ENCODE results near the gene WDR43. TPM values are rescaled to one million over a fixed set of nuclear protein-coding genes. Genes with fewer than 3 reads are reported as not detected.

The WDR43 gene
- polyA plus RNA-seq, 1 of the 3 experiments (the other 2 are of a cell fraction) = 35.1 TPM

DNA sequence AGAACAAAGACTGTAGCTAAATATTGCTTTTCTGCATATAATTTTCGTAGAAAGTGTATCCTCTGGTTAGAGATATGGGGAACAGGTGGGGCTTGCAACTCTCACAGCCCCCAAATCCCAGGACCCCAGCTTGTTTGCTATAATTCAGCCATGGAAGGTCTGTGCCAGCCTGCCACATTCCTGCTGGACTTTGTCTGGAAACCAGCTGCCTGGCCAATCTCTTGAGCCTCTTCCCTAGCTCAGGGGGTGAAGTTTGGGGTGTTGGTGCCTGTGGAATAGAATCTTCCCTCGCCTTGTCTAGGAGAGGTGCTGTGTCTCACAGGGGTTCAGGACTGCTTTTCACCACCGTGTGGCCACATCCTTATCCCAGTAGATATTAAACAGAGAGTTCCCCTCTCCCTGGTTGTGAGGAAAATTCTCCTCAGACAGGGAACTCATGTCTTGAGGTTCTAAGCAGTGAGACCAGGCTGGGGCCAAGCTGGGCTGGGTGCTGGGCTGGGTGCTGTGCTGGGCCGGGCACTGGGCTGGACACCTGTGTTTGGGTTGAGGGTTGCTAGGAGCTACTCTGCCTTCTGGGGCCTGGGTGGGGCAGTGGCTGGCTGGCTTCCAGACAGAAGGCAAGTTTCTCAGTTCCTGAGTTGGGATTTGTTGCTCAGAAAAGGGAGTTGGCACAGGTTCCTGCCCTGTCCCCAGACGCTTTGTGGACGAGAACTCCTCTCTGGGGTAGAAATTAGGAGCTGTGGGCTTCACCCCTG is 98.9 kb downstream of the WDR43 start:
- no peak overlapping the region for H3K4me2 ChIP-seq
- TF ChIP-seq ELF1 (IDR thresholded peaks at IDR 0.05) = no peak
- no peak for TF ChIP-seq TAF1 (IDR thresholded peaks at IDR 0.05; ENCODE audit: borderline replicate concordance, low read depth, low read length)
- no peak for TF ChIP-seq RXRA (IDR thresholded peaks at IDR 0.05; ENCODE audit: borderline replicate concordance, low read depth)
- no peak for TF ChIP-seq GABPA (IDR thresholded peaks at IDR 0.05; ENCODE audit: low read depth)
- no peak for TF ChIP-seq TCF12 (IDR thresholded peaks at IDR 0.05)
- TF ChIP-seq SMC3 (IDR thresholded peaks at IDR 0.05; ENCODE audit: low read depth, low read length) = no peak
- TF ChIP-seq JUND (IDR thresholded peaks at IDR 0.05) = no peak
- TF ChIP-seq EP300 (IDR thresholded peaks at IDR 0.05; ENCODE audit: borderline replicate concordance in 1 of 2, low read depth in 1 of 2, low read length in 1 of 2) = no peak
- TF ChIP-seq NRF1 (IDR thresholded peaks at IDR 0.05; ENCODE audit: low read depth, low read length) = no peak
- TF ChIP-seq, protein P1, sequence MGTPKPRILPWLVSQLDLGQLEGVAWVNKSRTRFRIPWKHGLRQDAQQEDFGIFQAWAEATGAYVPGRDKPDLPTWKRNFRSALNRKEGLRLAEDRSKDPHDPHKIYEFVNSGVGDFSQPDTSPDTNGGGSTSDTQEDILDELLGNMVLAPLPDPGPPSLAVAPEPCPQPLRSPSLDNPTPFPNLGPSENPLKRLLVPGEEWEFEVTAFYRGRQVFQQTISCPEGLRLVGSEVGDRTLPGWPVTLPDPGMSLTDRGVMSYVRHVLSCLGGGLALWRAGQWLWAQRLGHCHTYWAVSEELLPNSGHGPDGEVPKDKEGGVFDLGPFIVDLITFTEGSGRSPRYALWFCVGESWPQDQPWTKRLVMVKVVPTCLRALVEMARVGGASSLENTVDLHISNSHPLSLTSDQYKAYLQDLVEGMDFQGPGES (IDR thresholded peaks at IDR 0.05; ENCODE audit: low read depth, low read length) = no peak
- ChIA-PET CTCF (interaction anchor here (1.1 kb wide), 1 partner anchor 10 kb away, joined by 4 read pairs; no protein-coding TSS in a partner anchor), POLR2A (interaction anchor here (1.1 kb wide), 1 partner anchor 125 kb away, joined by 3 read pairs; no protein-coding TSS in a partner anchor)
- H3K9ac ChIP-seq = no peak overlapping the region
- no peaks in the 10 kb centered on the region for H3K36me3 ChIP-seq (replicated peaks in 1 of 2; ENCODE audit: control insufficient read depth in 1 of 2, insufficient read depth in 2 of 2, low read length in 1 of 2)
- H3K4me1 ChIP-seq (ENCODE audit: control insufficient read depth in 1 of 2, insufficient read depth in 2 of 2, low read depth in 1 of 2, low read length in 1 of 2) = peaks cover 0 to 18% of the 10 kb centered on the region in 2 experiments; a peak in 1 of 4 replicates
- no peak overlapping the region for H2AFZ ChIP-seq (ENCODE audit: low read depth)
- WGBS (ENCODE audit: low lambda C conversion rate) = 56% methylated on average over 6 of the region's 6 CpGs
- no peak overlapping the region for H3K27ac ChIP-seq (ENCODE audit: low read depth in 2 of 2, low read length in 1 of 2)
- H3K9me3 ChIP-seq = no peaks in the 10 kb centered on the region
- H3K4me3 ChIP-seq (ENCODE audit: low read depth in 2 of 2, low read length in 1 of 2) = no peak overlapping the region
- no peaks in the 10 kb centered on the region for H4K20me1 ChIP-seq (ENCODE audit: insufficient read depth)
- no peaks in the 10 kb centered on the region for H3F3A ChIP-seq (replicated peaks; ENCODE audit: insufficient read depth)
- H3K27me3 ChIP-seq (ENCODE audit: insufficient read depth) = no peaks in the 10 kb centered on the region; the same call in 1 of the 2 replicates
- H3K79me2 ChIP-seq (ENCODE audit: insufficient read depth) = no peaks in the 10 kb centered on the region
- DNase-seq = no peak
- H3K9me2 ChIP-seq = no peaks in the 10 kb centered on the region

DNA sequence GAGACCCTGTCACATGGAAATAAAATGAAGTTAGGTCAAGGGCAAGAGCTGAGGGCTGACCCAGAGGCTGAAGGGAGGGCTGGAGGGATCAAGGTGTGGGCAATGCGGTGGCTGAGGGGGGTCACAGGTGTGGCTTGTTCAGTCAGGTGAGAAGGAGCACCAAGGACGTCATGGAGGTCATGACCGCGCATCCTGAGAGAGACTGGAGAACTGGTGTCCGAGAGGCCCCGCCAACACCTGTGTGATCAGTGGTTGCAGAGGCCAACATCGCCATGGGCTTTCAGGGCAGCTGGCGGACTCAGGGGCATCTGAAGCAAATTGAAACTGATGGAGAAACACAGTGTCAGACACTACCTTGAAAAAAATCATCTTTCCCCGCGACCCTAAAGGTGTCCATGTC is 99.6 kb downstream of the WDR43 start:
- no peak overlapping the region for H3K4me2 ChIP-seq
- H3K27ac ChIP-seq (ENCODE audit: low read depth in 2 of 2, low read length in 1 of 2) = no peak overlapping the region
- no peaks in the 10 kb centered on the region for H3K36me3 ChIP-seq (replicated peaks in 1 of 2; ENCODE audit: control insufficient read depth in 1 of 2, insufficient read depth in 2 of 2, low read length in 1 of 2)
- H4K20me1 ChIP-seq (ENCODE audit: insufficient read depth) = no peaks in the 10 kb centered on the region
- no peaks in the 10 kb centered on the region for H3F3A ChIP-seq (replicated peaks; ENCODE audit: insufficient read depth)
- peaks cover 0 to 18% of the 10 kb centered on the region in 2 experiments; a peak in 1 of 4 replicates for H3K4me1 ChIP-seq (ENCODE audit: control insufficient read depth in 1 of 2, insufficient read depth in 2 of 2, low read depth in 1 of 2, low read length in 1 of 2)
- H3K4me3 ChIP-seq (ENCODE audit: low read depth in 2 of 2, low read length in 1 of 2) = no peak overlapping the region
- CTCF ChIA-PET = interaction anchor here (0.9 to 1.2 kb wide), 3 partner anchors 9 to 56 kb away, joined by 3 to 4 read pairs (median 3); no protein-coding TSS in a partner anchor
- H3K27me3 ChIP-seq (ENCODE audit: insufficient read depth) = no peaks in the 10 kb centered on the region; the same call in 1 of the 2 replicates
- POLR2A ChIA-PET = no interaction called here
- no peak for DNase-seq
- no peak for TF ChIP-seq TCF12 (IDR thresholded peaks at IDR 0.05)
- no peak for TF ChIP-seq POLR2AphosphoS5 (IDR thresholded peaks at IDR 0.05; ENCODE audit: low read depth, low read length)
- no peak for TF ChIP-seq GATA2 (CRISPR knock-in tag; IDR thresholded peaks at IDR 0.05)
- no peak for TF ChIP-seq EZH2phosphoT487 (IDR thresholded peaks at IDR 0.05; ENCODE audit: borderline replicate concordance, low read depth)
- no peak for TF ChIP-seq RXRA (IDR thresholded peaks at IDR 0.05; ENCODE audit: borderline replicate concordance, low read depth)
- no peak for TF ChIP-seq FOXJ3 (CRISPR knock-in tag; IDR thresholded peaks at IDR 0.05)
- no peak for TF ChIP-seq FOXM1 (IDR thresholded peaks at IDR 0.05; ENCODE audit: low read depth)
- TF ChIP-seq, protein P2, sequence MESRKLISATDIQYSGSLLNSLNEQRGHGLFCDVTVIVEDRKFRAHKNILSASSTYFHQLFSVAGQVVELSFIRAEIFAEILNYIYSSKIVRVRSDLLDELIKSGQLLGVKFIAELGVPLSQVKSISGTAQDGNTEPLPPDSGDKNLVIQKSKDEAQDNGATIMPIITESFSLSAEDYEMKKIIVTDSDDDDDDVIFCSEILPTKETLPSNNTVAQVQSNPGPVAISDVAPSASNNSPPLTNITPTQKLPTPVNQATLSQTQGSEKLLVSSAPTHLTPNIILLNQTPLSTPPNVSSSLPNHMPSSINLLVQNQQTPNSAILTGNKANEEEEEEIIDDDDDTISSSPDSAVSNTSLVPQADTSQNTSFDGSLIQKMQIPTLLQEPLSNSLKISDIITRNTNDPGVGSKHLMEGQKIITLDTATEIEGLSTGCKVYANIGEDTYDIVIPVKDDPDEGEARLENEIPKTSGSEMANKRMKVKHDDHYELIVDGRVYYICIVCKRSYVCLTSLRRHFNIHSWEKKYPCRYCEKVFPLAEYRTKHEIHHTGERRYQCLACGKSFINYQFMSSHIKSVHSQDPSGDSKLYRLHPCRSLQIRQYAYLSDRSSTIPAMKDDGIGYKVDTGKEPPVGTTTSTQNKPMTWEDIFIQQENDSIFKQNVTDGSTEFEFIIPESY (IDR thresholded peaks at IDR 0.05; ENCODE audit: borderline replicate concordance, low read depth) = no peak
- TF ChIP-seq SMC3 (IDR thresholded peaks at IDR 0.05; ENCODE audit: low read depth, low read length) = no peak
- TF ChIP-seq, protein P3, sequence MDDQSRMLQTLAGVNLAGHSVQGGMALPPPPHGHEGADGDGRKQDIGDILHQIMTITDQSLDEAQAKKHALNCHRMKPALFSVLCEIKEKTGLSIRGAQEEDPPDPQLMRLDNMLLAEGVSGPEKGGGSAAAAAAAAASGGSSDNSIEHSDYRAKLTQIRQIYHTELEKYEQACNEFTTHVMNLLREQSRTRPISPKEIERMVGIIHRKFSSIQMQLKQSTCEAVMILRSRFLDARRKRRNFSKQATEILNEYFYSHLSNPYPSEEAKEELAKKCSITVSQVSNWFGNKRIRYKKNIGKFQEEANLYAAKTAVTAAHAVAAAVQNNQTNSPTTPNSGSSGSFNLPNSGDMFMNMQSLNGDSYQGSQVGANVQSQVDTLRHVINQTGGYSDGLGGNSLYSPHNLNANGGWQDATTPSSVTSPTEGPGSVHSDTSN (IDR thresholded peaks at IDR 0.05) = no peak
- no peak for TF ChIP-seq CHD2 (IDR thresholded peaks at IDR 0.05; ENCODE audit: low read length, partially characterized antibody)
- TF ChIP-seq TEAD4 (IDR thresholded peaks at IDR 0.05; ENCODE audit: borderline replicate concordance, insufficient read depth) = no peak
- TF ChIP-seq NRF1 (IDR thresholded peaks at IDR 0.05; ENCODE audit: low read depth, low read length) = no peak
- TF ChIP-seq NFIC (IDR thresholded peaks at IDR 0.05; ENCODE audit: borderline replicate concordance) = no peak
- H3K79me2 ChIP-seq (ENCODE audit: insufficient read depth) = no peaks in the 10 kb centered on the region
- WGBS (ENCODE audit: low lambda C conversion rate) = 85% methylated on average over 10 of the region's 10 CpGs
- no peak overlapping the region for H2AFZ ChIP-seq (ENCODE audit: low read depth)
- H3K9me3 ChIP-seq = no peaks in the 10 kb centered on the region
- H3K9ac ChIP-seq = no peak overlapping the region
- no peaks in the 10 kb centered on the region for H3K9me2 ChIP-seq
